GM19438 (cell line): Measurements from ENCODE around the gene ELL.

Experiments used
- ATAC-seq: cut with Tn5 transposase; IDR thresholded peaks from one replicate; pipeline ENCODE4 v1.9.1; 2021; ENCODE audit warnings: low read depth; ENCODE audit not compliant: unreplicated experiment

ELL gene

DNA sequence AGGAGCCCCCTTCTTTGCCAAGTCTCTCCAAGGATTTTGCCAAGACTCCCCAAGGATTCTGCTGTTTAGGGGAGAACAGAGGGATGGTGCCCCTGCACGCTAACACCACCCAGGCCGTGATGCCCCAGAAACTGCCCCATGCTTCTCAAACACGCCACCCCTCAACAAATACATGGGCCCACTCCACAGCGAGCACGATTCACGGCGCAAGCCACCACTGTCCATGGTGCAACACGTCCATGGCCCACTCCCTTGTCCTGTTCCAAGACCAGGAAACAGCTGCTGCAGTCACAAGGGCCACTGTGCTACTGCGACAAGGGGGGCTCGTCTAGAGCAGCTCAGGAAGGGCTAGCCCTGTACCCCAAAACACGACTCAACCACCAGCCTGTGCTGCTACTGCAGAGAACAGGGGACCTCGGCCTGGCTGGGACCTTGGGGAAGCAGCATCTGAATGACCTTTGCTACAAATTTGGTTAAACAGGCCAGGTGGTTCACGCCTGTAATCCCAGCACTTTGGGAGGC lies 47.4 kb downstream of the ELL start:
- ATAC-seq, result no peak

GRCh38 chr19:18473706-18474087 lies 48.2 kb downstream of the ELL start:
- no peak for ATAC-seq

- no peak for ATAC-seq
These were observed 48.7 kb downstream of the ELL start for GRCh38 chr19:18473003-18473705.

DNA sequence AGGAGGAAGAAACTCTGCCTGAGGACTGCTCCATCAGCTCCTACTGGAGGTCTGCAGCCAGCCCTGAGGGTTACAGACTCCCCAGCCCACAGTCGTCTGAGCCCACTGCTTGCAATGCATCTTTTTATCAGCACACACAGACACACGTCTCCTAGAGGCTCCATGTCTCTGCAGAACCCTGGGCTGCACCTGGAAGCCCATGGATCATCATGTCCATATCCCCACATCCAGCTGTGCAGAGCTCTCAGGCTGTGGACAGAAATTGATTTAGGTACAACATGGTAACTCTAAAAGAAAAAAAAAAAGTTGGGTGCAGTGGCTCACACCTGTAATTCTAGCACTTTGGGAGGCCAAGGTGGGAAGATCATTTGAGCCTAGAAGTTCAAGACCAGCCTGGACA lies 51.1 kb downstream of the ELL start:
- no peak for ATAC-seq

DNA sequence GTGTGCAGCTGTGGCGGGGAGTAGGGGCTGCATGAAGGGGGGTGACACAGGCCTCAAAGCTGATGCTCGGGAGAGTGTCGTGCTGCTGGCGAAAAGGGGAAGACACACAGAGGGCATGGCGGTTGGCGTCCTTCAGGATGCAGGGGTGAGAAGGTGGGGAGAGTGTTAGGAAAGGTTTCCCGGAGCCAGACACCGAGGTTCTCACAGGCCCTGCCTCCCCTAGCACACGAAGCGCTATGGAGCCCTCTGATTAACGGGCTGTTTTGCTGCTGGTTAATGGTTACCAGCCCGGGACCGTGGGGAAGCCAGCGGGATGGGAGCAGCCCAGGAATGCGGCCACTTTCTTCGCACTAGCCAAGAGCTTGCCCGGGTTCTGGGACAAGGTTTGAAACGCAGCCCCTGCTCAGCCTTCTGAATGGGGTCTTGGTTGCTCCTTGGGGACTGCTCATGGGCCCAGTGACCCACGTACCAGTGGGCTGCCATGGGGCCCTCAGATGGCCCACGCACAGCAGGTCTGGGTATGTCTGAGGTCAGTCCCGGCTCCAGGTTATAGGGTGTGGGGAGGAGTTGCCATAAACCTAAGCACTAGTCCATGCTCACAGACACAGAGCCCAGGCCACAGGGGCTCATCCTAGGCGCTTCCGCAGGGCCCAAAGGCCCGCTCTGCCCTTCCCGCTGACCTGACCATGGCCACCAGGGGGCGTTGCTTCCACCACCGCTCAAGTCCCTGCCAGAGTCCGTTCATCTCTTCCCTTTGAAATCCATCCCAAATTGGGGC lies 52.6 kb downstream of the ELL start:
- no peak for ATAC-seq

DNA sequence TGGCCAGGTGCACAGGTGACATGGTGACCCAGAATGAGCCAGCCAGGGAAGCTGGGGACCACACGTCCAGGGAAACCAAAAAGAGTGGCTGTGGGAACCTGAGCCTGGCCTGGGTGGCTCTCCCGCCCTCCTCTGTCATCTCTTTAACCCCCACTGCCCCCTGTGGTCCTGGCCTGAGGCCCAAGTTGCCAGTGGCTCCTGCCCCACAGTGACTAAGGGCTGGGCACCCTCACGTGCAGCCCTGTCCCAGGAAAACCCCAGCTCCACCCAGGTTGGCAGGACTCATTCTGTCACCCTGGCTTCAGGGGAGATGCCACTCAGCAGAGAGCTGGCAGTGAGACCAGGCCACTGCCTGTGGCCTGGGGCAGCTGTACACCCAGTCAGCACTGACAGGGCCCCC lies 53.4 kb downstream of the ELL start:
- no peak for ATAC-seq

GRCh38 chr19:18467978-18468377 lies 53.9 kb downstream of the ELL start:
- ATAC-seq, result no peak

DNA sequence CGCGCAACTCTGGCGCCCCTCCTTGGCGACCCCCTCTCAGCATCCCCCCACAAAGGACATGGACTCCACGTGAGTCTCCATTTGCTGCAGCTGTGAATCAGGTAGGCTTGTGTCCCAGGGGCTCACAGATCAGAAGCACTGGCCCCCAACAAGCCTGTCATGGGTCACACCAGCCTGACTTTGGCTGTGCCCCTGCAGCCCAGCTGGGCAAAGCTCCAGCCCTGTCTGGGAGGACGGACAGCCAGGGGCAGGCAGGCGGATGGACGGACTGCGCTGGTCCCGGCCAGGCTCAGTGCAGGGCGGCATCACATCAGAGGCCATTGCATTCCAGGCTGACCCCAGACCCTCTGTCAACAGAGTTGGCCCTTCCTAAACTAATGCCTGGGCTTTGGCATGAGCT lies 55.5 kb downstream of the ELL start:
- ATAC-seq, result no peak

GRCh38 chr19:18465964-18466339 lies 55.9 kb downstream of the ELL start:
- no peak for ATAC-seq

DNA sequence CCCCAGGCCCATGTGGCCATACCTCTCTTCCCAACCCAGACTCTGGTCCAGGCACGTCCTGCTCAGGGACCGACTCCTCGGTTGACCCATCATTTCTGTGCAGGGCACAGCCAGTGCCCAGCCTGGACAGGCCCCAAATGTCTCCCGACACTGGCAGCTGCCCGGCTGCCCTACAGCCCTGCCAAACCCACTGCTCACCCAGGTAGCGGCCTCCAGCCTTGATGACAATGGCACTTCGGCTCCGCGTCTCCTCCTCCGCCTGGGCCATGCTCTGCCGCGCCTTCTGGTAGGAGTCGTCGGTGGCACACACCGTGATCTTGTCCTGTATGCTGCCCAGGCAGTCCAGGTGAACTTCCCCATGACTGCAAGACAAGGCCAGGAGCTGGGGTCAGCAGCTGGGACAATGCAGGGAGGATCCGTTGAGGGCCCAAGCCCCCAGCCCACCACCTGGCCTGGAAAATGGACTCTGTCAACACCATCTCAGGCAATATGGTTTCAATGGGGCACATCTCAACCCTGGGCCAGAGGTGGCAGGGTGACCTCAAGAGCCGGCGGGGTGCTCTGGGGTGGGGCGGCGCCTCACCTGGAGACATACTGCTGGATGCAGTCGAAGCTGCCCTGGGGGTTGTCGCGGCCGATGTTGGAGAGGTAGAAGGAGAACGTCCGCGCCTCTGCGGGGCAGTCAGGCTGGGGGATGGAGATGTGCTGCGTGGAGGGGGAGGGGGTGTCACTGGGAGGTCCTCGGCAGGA lies 56.5 kb downstream of the ELL start:
- ATAC-seq, result no peak

- no peak for ATAC-seq
These were observed 57.2 kb downstream of the ELL start for GRCh38 chr19:18464646-18465045.

DNA sequence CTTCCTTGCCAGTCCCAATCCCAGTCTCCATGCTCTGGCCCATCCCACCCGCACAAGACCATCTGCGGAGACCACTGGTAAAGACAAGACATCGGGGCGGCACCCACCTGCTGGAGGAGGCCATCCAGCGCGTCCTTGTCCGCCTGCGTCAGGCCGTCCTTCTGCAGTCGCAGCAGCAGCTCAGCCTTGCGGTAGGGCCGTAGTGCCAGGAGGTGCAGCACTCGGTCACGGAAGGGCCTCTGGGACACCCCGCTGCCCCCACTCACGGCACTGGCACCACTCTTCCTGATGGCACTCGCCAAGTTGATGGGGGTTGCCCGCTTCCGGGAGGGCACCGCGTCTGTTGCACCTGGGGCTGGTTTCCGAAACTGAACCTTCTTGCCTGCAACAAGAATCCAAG lies 60.4 kb downstream of the ELL start:
- no peak for ATAC-seq

DNA sequence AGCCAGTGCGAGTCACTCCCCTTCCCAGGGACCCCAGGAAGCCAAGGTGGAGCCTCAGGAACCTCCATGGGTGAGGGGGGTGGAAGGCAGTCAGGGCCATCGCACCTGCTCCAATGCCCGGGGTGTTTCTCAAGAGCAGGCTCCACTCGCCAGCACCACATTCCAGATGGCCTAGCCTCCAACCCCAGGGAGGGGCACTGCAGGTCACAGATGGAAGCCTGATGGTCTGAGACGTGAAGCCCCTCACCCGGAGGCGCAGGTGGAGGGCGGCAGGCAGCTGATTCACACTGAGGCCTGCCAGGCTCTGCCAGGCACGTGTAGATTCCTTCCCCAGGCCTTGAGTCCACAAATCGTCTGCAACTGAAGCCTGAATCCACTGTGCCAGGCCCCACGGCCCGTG lies 61.0 kb downstream of the ELL start:
- ATAC-seq, result no peak

- ATAC-seq, result no peak
These were observed 64.2 kb downstream of the ELL start for GRCh38 chr19:18457483-18458331.

GRCh38 chr19:18456974-18457373 lies 64.9 kb downstream of the ELL start:
- ATAC-seq, result no peak

DNA sequence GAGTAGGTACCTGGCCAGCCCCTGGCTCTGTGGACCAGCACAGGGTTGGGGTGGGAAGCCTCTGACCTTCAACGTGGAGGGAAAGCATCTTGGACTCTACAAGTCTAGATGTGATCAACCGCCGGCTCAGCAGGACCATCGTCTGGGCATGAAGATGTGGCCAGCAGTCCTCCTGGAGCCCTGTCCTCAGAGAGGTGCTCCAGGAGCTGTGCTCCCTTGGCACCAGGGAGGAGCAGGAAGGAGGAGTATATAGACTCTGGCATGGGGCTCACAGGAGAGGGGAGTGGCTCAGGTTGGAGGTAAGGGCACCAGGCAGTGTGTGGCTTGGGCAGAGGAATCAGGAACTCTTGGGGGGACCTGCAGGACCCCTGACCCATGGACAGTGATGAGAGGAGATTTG lies 65.6 kb downstream of the ELL start:
- no peak for ATAC-seq

DNA sequence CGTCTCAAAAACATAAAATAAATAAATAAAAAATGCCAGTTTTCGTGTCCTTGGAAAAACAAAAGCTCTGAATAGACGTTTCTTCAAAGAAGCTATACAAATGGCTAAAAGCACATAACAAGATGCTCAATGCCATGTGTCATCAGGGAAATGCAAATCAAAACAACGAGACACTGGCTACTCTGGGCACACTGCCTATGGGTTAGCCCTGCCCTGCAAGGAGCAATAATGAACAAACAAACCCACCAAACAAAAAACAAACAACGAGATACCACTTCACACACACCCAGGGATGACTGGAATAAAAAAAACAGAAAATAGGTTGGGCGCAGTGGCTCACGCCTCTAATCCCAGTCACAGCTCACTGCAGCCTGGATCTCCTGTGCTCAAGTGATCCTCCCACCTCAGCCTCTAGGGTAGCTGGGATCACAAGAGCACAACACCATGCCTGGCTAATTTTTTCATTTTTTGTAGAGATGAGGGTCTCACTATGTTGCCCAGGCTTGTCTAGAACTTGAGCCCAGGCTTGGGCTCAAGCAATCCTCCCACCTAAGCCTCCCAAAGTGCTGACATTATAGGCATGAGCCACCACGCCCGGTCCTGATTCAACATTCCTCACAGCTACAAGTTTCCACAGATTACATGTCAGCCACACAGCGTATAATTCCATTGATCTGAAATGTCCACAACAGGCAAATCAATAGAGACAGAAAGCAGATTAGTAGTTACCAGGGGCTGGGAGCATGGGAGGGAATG lies 68.4 kb downstream of the ELL start:
- no peak for ATAC-seq

DNA sequence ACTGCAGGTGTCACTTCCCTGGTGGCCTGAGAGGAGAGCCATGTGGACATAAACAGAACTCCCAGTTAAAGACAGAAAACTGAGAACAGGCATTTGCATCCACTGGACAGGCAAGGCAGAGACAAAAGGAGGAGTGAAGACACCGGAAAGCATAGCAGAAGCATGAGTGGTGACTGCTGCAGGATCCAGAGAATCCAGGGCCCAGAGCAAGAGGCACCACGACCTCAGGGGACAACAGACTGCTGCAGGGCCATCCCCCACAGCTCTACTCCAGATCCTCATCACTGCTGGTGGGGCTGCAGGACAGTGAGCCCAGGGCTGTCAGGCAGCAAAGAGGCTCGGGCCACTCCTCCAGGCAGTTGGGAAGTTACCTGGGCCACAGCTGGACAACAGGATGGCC lies 69.5 kb downstream of the ELL start:
- ATAC-seq, result no peak

- no peak for ATAC-seq
These were observed 70.7 kb downstream of the ELL start for GRCh38 chr19:18450931-18451836.
